OCI-LY3 (cell line): ENCODE results near the gene NPPC.

ENCODE experiments used
- EZH2phosphoT487 ChIP-seq: fragments of 200-600 bp; shearing (Covaris generic); IDR thresholded peaks from 2 replicates; pipeline ENCODE4 v1.6.1; 2018; ENCODE audit warnings: antibody characterized with exemption, mixed run types, low read depth
- TF ChIP-seq, protein P1 (sequence below): fragments of 200-600, 300-600 bp; sonication (generic); IDR thresholded peaks from 2 replicates; pipeline ENCODE4 v1.5.1; 2014; ENCODE audit warnings: antibody characterized with exemption, low read length, low read depth

DNA sequence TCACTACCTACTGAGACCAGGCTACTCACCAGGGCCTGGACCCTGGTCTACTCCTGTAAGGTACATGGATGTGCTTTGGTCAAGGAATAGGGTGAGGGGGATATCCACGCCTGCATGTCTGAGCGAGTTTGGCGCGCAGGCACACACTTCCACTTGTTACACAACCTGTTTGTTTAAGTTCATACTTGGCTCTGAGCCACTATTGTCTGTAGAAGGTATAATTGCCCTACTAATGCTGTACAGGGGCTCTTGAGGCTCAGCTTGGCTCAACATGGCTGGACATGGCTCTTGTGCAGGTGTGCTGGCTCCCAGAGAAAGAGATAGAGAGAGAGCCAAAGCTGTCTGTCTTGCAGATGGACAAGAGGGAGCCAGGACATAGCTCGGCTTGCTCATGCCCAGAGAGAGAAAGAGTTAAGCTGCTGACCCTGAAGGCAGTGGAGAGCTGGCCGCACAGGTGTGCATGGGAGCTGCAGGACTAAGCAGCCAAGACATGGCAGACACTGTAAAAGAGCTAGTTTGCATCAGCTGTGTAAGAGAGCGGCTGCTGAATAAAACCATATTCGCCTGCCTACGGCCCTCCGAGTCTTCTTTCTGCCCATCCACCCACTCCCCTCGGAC is 35.2 kb downstream of the NPPC start:
- TF ChIP-seq, protein P1, sequence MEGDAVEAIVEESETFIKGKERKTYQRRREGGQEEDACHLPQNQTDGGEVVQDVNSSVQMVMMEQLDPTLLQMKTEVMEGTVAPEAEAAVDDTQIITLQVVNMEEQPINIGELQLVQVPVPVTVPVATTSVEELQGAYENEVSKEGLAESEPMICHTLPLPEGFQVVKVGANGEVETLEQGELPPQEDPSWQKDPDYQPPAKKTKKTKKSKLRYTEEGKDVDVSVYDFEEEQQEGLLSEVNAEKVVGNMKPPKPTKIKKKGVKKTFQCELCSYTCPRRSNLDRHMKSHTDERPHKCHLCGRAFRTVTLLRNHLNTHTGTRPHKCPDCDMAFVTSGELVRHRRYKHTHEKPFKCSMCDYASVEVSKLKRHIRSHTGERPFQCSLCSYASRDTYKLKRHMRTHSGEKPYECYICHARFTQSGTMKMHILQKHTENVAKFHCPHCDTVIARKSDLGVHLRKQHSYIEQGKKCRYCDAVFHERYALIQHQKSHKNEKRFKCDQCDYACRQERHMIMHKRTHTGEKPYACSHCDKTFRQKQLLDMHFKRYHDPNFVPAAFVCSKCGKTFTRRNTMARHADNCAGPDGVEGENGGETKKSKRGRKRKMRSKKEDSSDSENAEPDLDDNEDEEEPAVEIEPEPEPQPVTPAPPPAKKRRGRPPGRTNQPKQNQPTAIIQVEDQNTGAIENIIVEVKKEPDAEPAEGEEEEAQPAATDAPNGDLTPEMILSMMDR: no peak
- TF ChIP-seq EZH2phosphoT487: no peak
